ENCODE data around the gene TMEM240.
"Not testable (repeated sequence)": the region's sequence is repeated elsewhere in the genome, so short reads cannot be mapped to it uniquely, and the experiment has no call there.

The TMEM240 gene

DNA sequence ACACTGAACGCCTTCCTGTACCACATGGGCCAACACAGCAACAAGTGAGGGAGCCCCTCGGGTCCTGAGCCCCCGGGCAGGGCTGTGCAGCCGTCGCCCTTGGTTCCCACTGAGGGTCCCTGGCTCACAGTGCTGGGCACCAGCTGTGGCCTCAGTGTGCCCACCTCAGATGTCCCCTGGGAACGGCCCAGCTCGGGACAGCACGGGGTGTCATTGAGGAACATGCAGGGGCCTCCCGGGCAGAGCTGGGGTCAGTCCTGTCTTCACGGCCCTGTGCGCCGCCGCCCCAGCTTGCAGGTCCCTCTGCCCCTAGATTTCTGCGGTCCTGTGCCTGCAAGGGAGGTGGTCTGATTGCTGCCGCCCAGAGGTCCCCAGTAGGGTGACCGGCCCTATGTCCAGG lies 51.2 kb downstream of the TMEM240 start:
- DNase-seq, result no peak

DNA sequence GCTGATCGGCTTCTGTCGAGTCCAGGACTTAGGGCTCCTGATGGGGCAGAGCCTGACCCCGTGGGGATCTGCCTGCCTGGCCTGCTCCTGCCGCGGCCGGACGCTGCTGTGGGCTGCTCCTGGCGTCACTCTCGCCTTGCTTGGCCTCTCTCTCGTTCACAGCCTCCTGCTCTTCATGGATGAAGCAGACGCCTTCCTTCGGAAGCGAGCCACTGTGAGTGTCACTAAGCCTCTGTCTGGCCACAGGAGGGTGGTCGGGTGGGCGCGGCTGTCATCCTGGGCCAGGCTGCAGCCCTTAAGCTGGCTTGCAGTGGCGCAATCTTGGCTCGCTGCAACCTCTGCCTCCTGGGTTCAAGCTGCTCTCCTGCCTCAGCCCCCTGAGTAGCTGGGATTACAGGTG lies 52.7 kb downstream of the TMEM240 start:
- no peak for DNase-seq

DNA sequence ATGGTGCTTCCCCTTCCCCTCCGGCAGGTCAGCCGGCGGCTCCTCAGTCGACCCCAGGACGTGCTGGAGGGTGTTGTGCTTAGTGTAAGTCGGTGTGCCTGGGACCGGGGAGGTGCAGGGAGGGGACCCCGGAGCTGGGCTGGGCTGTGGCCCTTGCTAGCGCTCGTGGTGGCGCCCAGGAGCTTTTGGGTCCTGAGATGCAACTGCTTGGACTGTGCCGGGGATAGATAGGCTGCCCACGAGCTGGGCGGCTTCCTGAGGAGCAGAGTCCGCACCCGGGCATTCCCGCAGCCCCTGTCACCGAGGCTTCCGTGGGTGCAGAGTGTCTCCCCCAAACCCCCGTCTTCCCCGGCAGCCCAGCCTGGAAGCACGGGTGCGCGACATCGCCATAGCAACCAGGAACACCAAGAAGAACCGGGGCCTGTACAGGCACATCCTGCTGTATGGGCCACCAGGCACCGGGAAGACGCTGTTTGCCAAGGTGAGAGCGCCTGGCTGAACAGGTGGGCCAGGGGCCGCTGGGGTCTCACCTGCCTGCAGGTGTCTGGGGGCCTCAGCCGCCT lies 54.6 kb downstream of the TMEM240 start:
- not testable (repeated sequence) for DNase-seq

DNA sequence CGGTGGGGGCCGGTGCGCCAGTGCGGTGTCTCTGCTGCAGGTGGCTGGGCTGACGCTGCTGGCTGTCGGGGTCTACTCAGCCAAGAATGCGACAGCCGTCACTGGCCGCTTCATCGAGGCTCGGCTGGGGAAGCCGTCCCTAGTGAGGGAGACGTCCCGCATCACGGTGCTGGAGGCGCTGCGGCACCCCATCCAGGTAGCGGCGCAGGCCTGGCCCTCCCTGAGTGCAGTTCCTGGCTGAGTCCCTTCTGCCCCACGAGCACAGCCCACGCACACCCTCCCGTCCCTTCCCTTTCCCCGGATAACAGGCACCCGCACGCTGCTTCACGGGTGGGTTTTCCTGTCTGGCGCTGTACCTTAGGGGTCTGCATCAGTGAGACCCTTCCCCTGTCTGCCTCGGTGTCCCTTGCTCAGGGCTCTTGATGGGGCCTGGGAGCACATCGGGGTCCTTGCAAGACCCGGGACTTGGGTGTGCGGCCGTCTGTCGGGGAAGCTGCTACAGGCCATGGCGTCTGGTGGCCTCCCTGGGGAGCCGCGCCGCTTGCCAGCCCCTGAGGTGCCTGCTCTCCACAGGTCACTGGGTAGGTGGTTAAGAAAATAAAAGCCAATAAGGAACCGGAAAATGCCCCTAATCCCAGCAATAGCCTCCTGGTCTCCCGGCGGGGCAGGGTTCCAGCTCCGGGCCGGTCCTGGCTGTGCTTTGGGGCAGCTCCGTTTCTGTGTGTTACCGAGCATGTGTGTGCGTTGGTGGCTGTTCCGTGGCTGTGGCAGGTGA lies 55.3 kb downstream of the TMEM240 start:
- not testable (repeated sequence) for DNase-seq

Data from NCI-H510A treated with DMSO at 0.1 percent for 48 hours (cell line).